Measurements from ENCODE around the gene IRAK1.

- TF ChIP-seq ZNF274 (IDR thresholded peaks at IDR 0.05; ENCODE audit: low read depth, low read length), result no peak
- TF ChIP-seq YY1 (IDR thresholded peaks at IDR 0.05; ENCODE audit: insufficient read depth, insufficient read length), result no peak
Observed at GRCh38 chrX:153968754-153969124, 51.0 kb downstream of the IRAK1 start.
